Endothelial cell of umbilical vein (primary cell): ENCODE data around the gene GSN. TPM values are rescaled to one million over a fixed set of nuclear protein-coding genes. Genes with fewer than 3 reads are reported as not detected.

Source experiments
- BruUV-seq: library from RNA; stranded (reverse); fragments of 400-500 nt; replicated peaks from 2 replicates; lab custom pipeline; 2021; lab: Mats Ljungman, UMichigan
- CTCF ChIA-PET: fragments of 300-600, 350-600 bp; sonication (Branson Sonifier 250); formaldehyde crosslinking; loops from one replicate; lab custom pipeline; 2021; ENCODE audit warnings: antibody characterized with exemption, inconsistent platforms; lab: Charles Lee
- POLR2A ChIA-PET: fragments of 300-600, 350-600 bp; sonication (Branson Sonifier 250); formaldehyde crosslinking; loops from one replicate; lab custom pipeline; 2021; ENCODE audit warnings: antibody characterized with exemption, inconsistent platforms; lab: Charles Lee
- DNase-seq: peaks from one replicate; pipeline ENCODE4 v3.0.0-alpha.2; 2011; ENCODE audit warnings: low read depth, low spot score
- FAIRE-seq: peaks from 2 replicates; lab custom pipeline; 2011; peaks lifted over from hg19 to GRCh38; lab: Jason Lieb, UNC
- H2AFZ ChIP-seq: 2 replicates; pipeline ENCODE4 v1.6.0; 2012; ENCODE audit warnings: low read depth, low read length, control low read depth, inconsistent platforms
- H3K27ac ChIP-seq: 2 replicates; pipeline ENCODE4 v1.5.1; 2011; ENCODE audit warnings: low read depth, mild to moderate bottlenecking, control low read depth, low read length, moderate library complexity; ENCODE audit not compliant: insufficient read depth
- H3K27me3 ChIP-seq, 2 experiments: 2 replicates each; pipeline versions ENCODE4 v1.6.0 to v1.6.1; 2011; ENCODE audit warnings: low read length in 2 of 2, mixed read lengths in 1 of 2; ENCODE audit not compliant: control insufficient read depth in 2 of 2, insufficient read depth in 2 of 2
- H3K36me3 ChIP-seq, 2 experiments: 2 replicates in 1 of 2; 3 replicates in 1 of 2; pipeline ENCODE4 v1.5.1; 2011; ENCODE audit warnings: low read length in 2 of 2, mild to moderate bottlenecking in 1 of 2, moderate library complexity in 1 of 2; ENCODE audit not compliant: control insufficient read depth in 2 of 2, insufficient read depth in 2 of 2; ENCODE audit errors: extremely low read depth in 1 of 2
- H3K4me1 ChIP-seq: 3 replicates; pipeline ENCODE4 v1.5.1; 2011; ENCODE audit warnings: mild to moderate bottlenecking, low read length; ENCODE audit not compliant: control insufficient read depth, insufficient read depth; ENCODE audit errors: extremely low read depth
- H3K4me2 ChIP-seq: 2 replicates; pipeline ENCODE4 v1.6.1; 2011; ENCODE audit warnings: low read length, control low read depth, mixed read lengths; ENCODE audit not compliant: insufficient read depth
- H3K4me3 ChIP-seq, 3 experiments: fragments of 200-600 bp in 1 of 3; sonication (generic), shearing (Covaris generic) in 1 of 3; replicated peaks in 1 of 3; 2 replicates each; pipeline ENCODE4 v1.5.1; 2011 to 2016; ENCODE audit warnings: control low read depth in 3 of 3, low read length in 3 of 3, mild to moderate bottlenecking in 2 of 3, inconsistent platforms in 1 of 3, low read depth in 1 of 3, moderate library complexity in 1 of 3; ENCODE audit not compliant: insufficient read depth in 1 of 3
- H3K79me2 ChIP-seq: 2 replicates; pipeline ENCODE4 v1.6.0; 2012; ENCODE audit warnings: low read length, inconsistent platforms; ENCODE audit not compliant: control insufficient read depth, insufficient read depth
- H3K9ac ChIP-seq: replicated peaks from 2 replicates; pipeline ENCODE3; 2011; ENCODE audit warnings: low read length, control low read depth; ENCODE audit not compliant: insufficient read depth; ENCODE audit errors: extremely low read depth
- H3K9me1 ChIP-seq: replicated peaks from 3 replicates; pipeline ENCODE4 v1.6.0; 2011; ENCODE audit warnings: mild to moderate bottlenecking, low read length; ENCODE audit not compliant: control insufficient read depth, insufficient read depth; ENCODE audit errors: extremely low read depth
- H3K9me3 ChIP-seq: replicated peaks from 2 replicates; pipeline ENCODE4 v1.5.1; 2012; ENCODE audit warnings: low read length, inconsistent platforms; ENCODE audit not compliant: control insufficient read depth, insufficient read depth
- H4K20me1 ChIP-seq: replicated peaks from 2 replicates; pipeline ENCODE3; 2011; ENCODE audit warnings: mild to moderate bottlenecking, low read length; ENCODE audit not compliant: control insufficient read depth, insufficient read depth; ENCODE audit errors: extremely low read depth
- EZH2 ChIP-seq: IDR thresholded peaks from 2 replicates; pipeline ENCODE4 v1.6.1; 2012; ENCODE audit warnings: borderline replicate concordance, low read depth, mild to moderate bottlenecking, moderate library complexity, low read length, inconsistent platforms; ENCODE audit not compliant: severe bottlenecking
- FOS ChIP-seq: IDR thresholded peaks from 2 replicates; pipeline ENCODE4 v1.6.1; 2011; ENCODE audit warnings: mild to moderate bottlenecking, low read length, moderate library complexity, borderline replicate concordance; ENCODE audit not compliant: insufficient read depth
- GATA2 ChIP-seq: IDR thresholded peaks from 2 replicates; pipeline ENCODE4 v1.7.0; 2011; ENCODE audit warnings: low read depth, mild to moderate bottlenecking, moderate library complexity, mixed read lengths, low read length; ENCODE audit not compliant: insufficient read length, insufficient read depth
- JUN ChIP-seq: IDR thresholded peaks from 2 replicates; pipeline ENCODE4 v1.6.1; 2011; ENCODE audit warnings: borderline replicate concordance, low read depth; ENCODE audit not compliant: insufficient read length, insufficient read depth
- MYC ChIP-seq: IDR thresholded peaks from one replicate; pipeline ENCODE4 v1.6.1; 2011; ENCODE audit warnings: mild to moderate bottlenecking, low read depth, low read length
- POLR2A ChIP-seq: IDR thresholded peaks from 2 replicates; pipeline ENCODE4 v1.6.1; 2012; ENCODE audit warnings: low read depth, mild to moderate bottlenecking, control low read depth, low read length
- POLR2AphosphoS5 ChIP-seq: IDR thresholded peaks from 2 replicates; pipeline ENCODE4 v1.6.1; 2012; ENCODE audit warnings: low read depth, mild to moderate bottlenecking, control low read depth, low read length, moderate library complexity; ENCODE audit not compliant: insufficient read depth
- dilution Hi-C: fragments of 300-500 bp; cut with MboI; formaldehyde crosslinking; loops from one replicate; pipeline ENCODE4 v1.15.0; 2019; ENCODE audit warnings: low sequenced_read_pairs; ENCODE audit not compliant: extremely low pct_ligation_motif_present
- intact Hi-C: fragments of 100-400 bp; cut with micrococcal nuclease; formaldehyde crosslinking; loops from one replicate; pipeline ENCODE4 v1.10.0; 2022
- polyA plus RNA-seq, 4 experiments: library from polyadenylated mRNA; depleted of rRNA in 3 of 4; stranded (reverse) in 3 of 4; unstranded in 1 of 4; fragments of >200 nt; gene quantifications; 2 replicates each; pipeline versions ENCODE4 v1.2.1 to v1.2.3, GENCODE V29; 2011 to 2012; ENCODE audit warnings: missing spikeins in 1 of 4
- total RNA-seq: library from RNA; stranded (reverse); gene quantifications from 2 replicates; pipeline ENCODE4 v1.2.3, GENCODE V29; 2021
- TF ChIP-seq, protein P1 (sequence below), 2 donors: IDR thresholded peaks; 1 replicate in 1 of 2; 2 replicates in 1 of 2; pipeline ENCODE4 v1.5.1; 2011; ENCODE audit warnings: low read length in 2 of 2, mild to moderate bottlenecking in 2 of 2, moderate library complexity in 2 of 2, control low read depth in 1 of 2, inconsistent platforms in 1 of 2, low read depth in 1 of 2; ENCODE audit not compliant: insufficient read depth in 1 of 2; ENCODE audit errors: extremely low read depth in 1 of 2
- TF ChIP-seq, protein P2 (sequence below): IDR thresholded peaks from 2 replicates; pipeline ENCODE4 v1.6.1; 2011; ENCODE audit not compliant: insufficient read depth, insufficient read length

Gene GSN
- total and polyA plus RNA-seq, 2 donors (not counting 3 experiments of a cell fraction or from before 2014, with no cell fraction given), result 130 to 232 TPM

DNA sequence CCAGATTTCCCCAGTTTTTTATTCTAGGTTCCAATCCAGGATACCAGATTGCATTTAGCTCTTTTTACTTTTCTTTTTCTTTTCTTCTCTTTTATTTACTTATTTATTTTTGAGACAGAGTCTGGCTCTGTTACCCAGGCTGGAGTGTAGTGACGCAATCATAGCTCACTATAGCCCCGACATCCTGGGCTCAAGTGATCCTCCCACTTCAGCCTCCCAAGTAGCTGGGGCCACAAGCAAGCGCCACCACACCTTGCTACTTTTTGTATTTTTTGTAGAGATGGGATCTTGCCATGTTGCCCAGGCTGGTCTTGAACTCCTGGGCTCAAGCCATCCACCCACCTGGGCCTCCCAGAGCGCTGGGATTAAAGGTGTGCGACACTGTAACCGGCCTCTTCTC lies 48.4 kb downstream of the GSN start:
- Histone ChIP-seq H3K4me3 (no peak overlapping the region), H3K36me3 (peaks cover 16 to 29% of the 10 kb centered on the region in 2 experiments), H3K27ac (no peak overlapping the region), H3K9ac (no peak overlapping the region), H3K79me2 (no peaks in the 10 kb centered on the region), H2AFZ (no peak overlapping the region), H3K9me1 (no peaks in the 10 kb centered on the region), H3K4me2 (no peak overlapping the region), H3K4me1 (no peaks in the 10 kb centered on the region), H3K27me3 (no peaks in the 10 kb centered on the region), H3K9me3 (no peaks in the 10 kb centered on the region), H4K20me1 (no peaks in the 10 kb centered on the region)
- no peak for DNase-seq
- POLR2A ChIA-PET, result no interaction called here
- dilution Hi-C loops, result no loop called here
- CTCF ChIA-PET, result interaction anchor here (2.4 to 6.5 kb wide), 3 partner anchors 38 to 124 kb away, joined by 10 to 43 read pairs (median 23); no protein-coding TSS in a partner anchor
- no TSS peak for BruUV-seq
- no peak for FAIRE-seq
- no peak for TF ChIP-seq FOS
- TF ChIP-seq MYC, result no peak
- no peak for TF ChIP-seq POLR2A
- TF ChIP-seq EZH2, result no peak
- no peak for TF ChIP-seq JUN
- no peak for TF ChIP-seq GATA2
- TF ChIP-seq, protein P1, sequence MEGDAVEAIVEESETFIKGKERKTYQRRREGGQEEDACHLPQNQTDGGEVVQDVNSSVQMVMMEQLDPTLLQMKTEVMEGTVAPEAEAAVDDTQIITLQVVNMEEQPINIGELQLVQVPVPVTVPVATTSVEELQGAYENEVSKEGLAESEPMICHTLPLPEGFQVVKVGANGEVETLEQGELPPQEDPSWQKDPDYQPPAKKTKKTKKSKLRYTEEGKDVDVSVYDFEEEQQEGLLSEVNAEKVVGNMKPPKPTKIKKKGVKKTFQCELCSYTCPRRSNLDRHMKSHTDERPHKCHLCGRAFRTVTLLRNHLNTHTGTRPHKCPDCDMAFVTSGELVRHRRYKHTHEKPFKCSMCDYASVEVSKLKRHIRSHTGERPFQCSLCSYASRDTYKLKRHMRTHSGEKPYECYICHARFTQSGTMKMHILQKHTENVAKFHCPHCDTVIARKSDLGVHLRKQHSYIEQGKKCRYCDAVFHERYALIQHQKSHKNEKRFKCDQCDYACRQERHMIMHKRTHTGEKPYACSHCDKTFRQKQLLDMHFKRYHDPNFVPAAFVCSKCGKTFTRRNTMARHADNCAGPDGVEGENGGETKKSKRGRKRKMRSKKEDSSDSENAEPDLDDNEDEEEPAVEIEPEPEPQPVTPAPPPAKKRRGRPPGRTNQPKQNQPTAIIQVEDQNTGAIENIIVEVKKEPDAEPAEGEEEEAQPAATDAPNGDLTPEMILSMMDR (IDR thresholded peaks at IDR 0.05; ENCODE audit: extremely low read depth in 1 of 2, insufficient read depth in 1 of 2, low read depth in 1 of 2, low read length in 2 of 2), result no peak
- TF ChIP-seq, protein P2, sequence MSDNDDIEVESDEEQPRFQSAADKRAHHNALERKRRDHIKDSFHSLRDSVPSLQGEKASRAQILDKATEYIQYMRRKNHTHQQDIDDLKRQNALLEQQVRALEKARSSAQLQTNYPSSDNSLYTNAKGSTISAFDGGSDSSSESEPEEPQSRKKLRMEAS, result no peak
- TF ChIP-seq POLR2AphosphoS5, result no peak
- intact Hi-C loops, result no loop called here
